K562 (cell line): ENCODE data around the gene PCSK5. TPM values are rescaled to one million over a fixed set of nuclear protein-coding genes. Genes with fewer than 3 reads are reported as not detected.

Experiments used
- ATAC-seq: fragments of 200-7000 bp; cut with Tn5 transposase; 3 replicates; pipeline ENCODE4 v1.9.1; 2020; ENCODE audit warnings: moderate library complexity
- BruUV-seq: library from RNA; stranded (reverse); fragments of 400-500 nt; replicated peaks from 2 replicates; lab custom pipeline; 2021; lab: Mats Ljungman, UMichigan
- CTCF ChIA-PET: fragments of 300-600 bp; formaldehyde crosslinking; extraction: SDS; loops from one replicate; lab custom pipeline; 2021; ENCODE audit warnings: low intra/inter-chr PET ratio; lab: Yijun Ruan, JAX
- POLR2A ChIA-PET: fragments of 300-600, 350-650 bp; sonication (Branson Sonifier 250); formaldehyde crosslinking; extraction: SDS; loops from one replicate; lab custom pipeline; 2021; ENCODE audit warnings: antibody characterized with exemption, inconsistent platforms; lab: Yijun Ruan, JAX
- DNase-seq, 4 experiments: peaks; one replicate each; pipeline versions ENCODE4 v3.0.0 to v3.0.0-alpha.2; 2011 to 2018; ENCODE audit warnings: low spot score in 3 of 4, mixed read lengths in 3 of 4; ENCODE audit errors: extremely low read depth in 1 of 4
- FAIRE-seq: peaks from 2 replicates; lab custom pipeline; 2011; peaks lifted over from hg19 to GRCh38; lab: Jason Lieb, UNC
- H2AFZ ChIP-seq: 2 replicates; pipeline ENCODE4 v1.6.0; 2011; ENCODE audit warnings: low read depth, low read length, control low read depth, inconsistent platforms
- H3K27ac ChIP-seq: fragments of 200-600 bp; 3 replicates; pipeline ENCODE4 v1.8.0; 2011; ENCODE audit warnings: low read depth, mild to moderate bottlenecking, control low read depth, inconsistent platforms, low read length, moderate library complexity, mixed read lengths; ENCODE audit errors: extremely low read depth
- H3K27me3 ChIP-seq, 2 experiments: fragments of 300-600 bp in 1 of 2; 2 replicates in 1 of 2; 3 replicates in 1 of 2; pipeline versions ENCODE4 v1.6.0 to v1.8.0; 2011; ENCODE audit warnings: inconsistent platforms in 2 of 2, low read length in 2 of 2, mild to moderate bottlenecking in 1 of 2, mixed read lengths in 1 of 2, moderate library complexity in 1 of 2; ENCODE audit not compliant: control insufficient read depth in 2 of 2, insufficient read depth in 2 of 2
- H3K36me3 ChIP-seq: fragments of 300-600 bp; 3 replicates; pipeline ENCODE4 v1.8.0; 2011; ENCODE audit warnings: mild to moderate bottlenecking, low read length, inconsistent platforms; ENCODE audit not compliant: control insufficient read depth, insufficient read depth
- H3K4me1 ChIP-seq, 2 experiments: fragments of 200-600 bp in 1 of 2; replicated peaks in 1 of 2; 2 replicates in 1 of 2; 3 replicates in 1 of 2; pipeline versions ENCODE4 v1.5.1 to v1.8.0; 2011; ENCODE audit warnings: inconsistent platforms in 2 of 2, low read length in 2 of 2, mild to moderate bottlenecking in 1 of 2, mixed read lengths in 1 of 2, moderate library complexity in 1 of 2; ENCODE audit not compliant: control insufficient read depth in 2 of 2, insufficient read depth in 2 of 2
- H3K4me2 ChIP-seq: 2 replicates; pipeline ENCODE4 v1.6.1; 2011; ENCODE audit warnings: low read length, control low read depth, inconsistent platforms, mixed read lengths; ENCODE audit not compliant: insufficient read depth
- H3K4me3 ChIP-seq: fragments of 200-600 bp; sonication (generic), shearing (Covaris generic); 2 replicates; pipeline ENCODE4 v1.5.1; 2016; ENCODE audit warnings: control low read depth, inconsistent platforms
- H3K79me2 ChIP-seq: fragments of 200-600 bp; 3 replicates; pipeline ENCODE4 v1.8.0; 2011; ENCODE audit warnings: low read length, inconsistent platforms; ENCODE audit not compliant: control insufficient read depth, insufficient read depth
- H3K9ac ChIP-seq, 2 experiments: 2 replicates each; pipeline versions ENCODE4 v1.6.0 to v1.6.1; 2011; ENCODE audit warnings: low read depth in 2 of 2, low read length in 2 of 2, control low read depth in 1 of 2, inconsistent platforms in 1 of 2, mild to moderate bottlenecking in 1 of 2, mixed read lengths in 1 of 2; ENCODE audit not compliant: insufficient read depth in 1 of 2
- H3K9me1 ChIP-seq: one replicate; pipeline ENCODE4 v1.6.0; 2011; ENCODE audit warnings: inconsistent platforms, mild to moderate bottlenecking, low read length, moderate library complexity; ENCODE audit not compliant: control insufficient read depth, insufficient read depth
- H3K9me3 ChIP-seq: replicated peaks from 2 replicates; pipeline ENCODE4 v1.5.1; 2011; ENCODE audit warnings: low read depth, low read length, inconsistent platforms; ENCODE audit not compliant: control insufficient read depth, insufficient read depth
- H4K20me1 ChIP-seq: replicated peaks from 2 replicates; pipeline ENCODE4 v1.6.1; 2011; ENCODE audit warnings: low read length, inconsistent platforms, mixed read lengths; ENCODE audit not compliant: control insufficient read depth, insufficient read depth
- BHLHE40 ChIP-seq: IDR thresholded peaks from 2 replicates; pipeline ENCODE4 v1.6.1; 2011; ENCODE audit warnings: low read length, improper control_type of control experiment
- C11orf30 ChIP-seq: fragments of 450-650 bp; IDR thresholded peaks from 2 replicates; pipeline ENCODE4 v1.6.1; 2016; ENCODE audit warnings: low read depth, mild to moderate bottlenecking
- DPF2 ChIP-seq: fragments of 450-650 bp; IDR thresholded peaks from 2 replicates; pipeline ENCODE4 v1.6.1; 2016
- ETS2 ChIP-seq: IDR thresholded peaks from 2 replicates; pipeline ENCODE4 v1.6.1; 2016; ENCODE audit warnings: borderline replicate concordance, missing genetic modification characterization, mild to moderate bottlenecking, moderate library complexity, missing compliant biosample characterization; ENCODE audit not compliant: poor library complexity, severe bottlenecking
- MXI1 ChIP-seq: IDR thresholded peaks from 2 replicates; pipeline ENCODE4 v1.6.1; 2011; ENCODE audit warnings: low read depth, mild to moderate bottlenecking, improper control_type of control experiment, low read length
- NFRKB ChIP-seq: fragments of 450-650 bp; IDR thresholded peaks from 2 replicates; pipeline ENCODE4 v1.6.1; 2016; ENCODE audit warnings: low read depth
- NR2F6 ChIP-seq: fragments of 450-650 bp; formaldehyde crosslinking; IDR thresholded peaks from 2 replicates; pipeline ENCODE4 v1.4.0; 2020; ENCODE audit warnings: mild to moderate bottlenecking
- SMARCE1 ChIP-seq: fragments of 450-650 bp; IDR thresholded peaks from 2 replicates; pipeline ENCODE4 v1.7.1; 2016; ENCODE audit warnings: mild to moderate bottlenecking
- SREBF1 ChIP-seq: fragments of 150-350 bp; IDR thresholded peaks from 2 replicates; pipeline ENCODE4 v1.6.1; 2014; ENCODE audit warnings: antibody characterized with exemption, low read depth, low read length, borderline replicate concordance
- TAL1 ChIP-seq: fragments of 450-650 bp; IDR thresholded peaks from 2 replicates; pipeline ENCODE4 v1.6.1; 2016; ENCODE audit warnings: mild to moderate bottlenecking
- ZNF146 ChIP-seq: IDR thresholded peaks from one replicate; pipeline ENCODE4 v1.6.1; 2018; ENCODE audit warnings: missing compliant biosample characterization; ENCODE audit not compliant: unreplicated experiment
- WGBS: fragments of 100-300 bp; shearing (Covaris generic); methylation state at CpG from one replicate; pipeline ENCODE4 v1.1.6; 2016; ENCODE audit warnings: low coverage, mixed read lengths; ENCODE audit not compliant: insufficient coverage; ENCODE audit errors: missing lambda C conversion rate; 5-methylcytosine and 5-hydroxymethylcytosine counted together
- in situ Hi-C: fragments of 300-500 bp; cut with MboI; formaldehyde crosslinking; loops from 4 replicates; pipeline ENCODE4 v1.15.0; 2018; ENCODE audit warnings: inconsistent platforms, mixed read lengths
- intact Hi-C: fragments of 100-400 bp; cut with micrococcal nuclease; formaldehyde crosslinking; loops from 2 replicates; pipeline ENCODE4 v1.14.2; 2022
- polyA plus RNA-seq, 8 experiments: library from polyadenylated mRNA; depleted of rRNA in 4 of 8; stranded (reverse) in 5 of 8; unstranded in 3 of 8; fragments of >200 nt; fragmentation: Nextera tagmentation in 2 of 8; fragmentation: Illumina TruSeq in 1 of 8; extraction: Ambion mirVana in 2 of 8; extraction: Trizol in 1 of 8; gene quantifications; 2 replicates each; pipeline versions ENCODE4 v1.2.1 to v1.2.3, GENCODE V29; 2011 to 2014; ENCODE audit warnings: inconsistent platforms in 1 of 8, missing spikeins in 1 of 8
- total RNA-seq, 7 experiments: library from RNA; depleted of rRNA in 6 of 7; stranded (reverse); fragments of >200 nt in 6 of 7; fragmentation: Illumina TruSeq in 2 of 7; extraction: Trizol in 2 of 7; gene quantifications; 2 replicates each; pipeline versions ENCODE4 v1.2.1 to v1.2.3, GENCODE V29; 2011 to 2021; ENCODE audit warnings: low replicate concordance in 1 of 7
- TF ChIP-seq, protein P1 (sequence below): sonication (generic); formaldehyde crosslinking; IDR thresholded peaks from 2 replicates; pipeline ENCODE4 v1.9.0; 2022; ENCODE audit warnings: mild to moderate bottlenecking, missing genetic modification reagents
- TF ChIP-seq, protein P2 (sequence below), 2 experiments: IDR thresholded peaks in 1 of 2; conservative IDR thresholded peaks in 1 of 2; 2 replicates each; pipeline ENCODE4 v1.6.1; 2016; ENCODE audit warnings: low read depth in 2 of 2, mild to moderate bottlenecking in 1 of 2, missing compliant biosample characterization in 1 of 2, missing genetic modification characterization in 1 of 2, moderate library complexity in 1 of 2
- TF ChIP-seq, protein P3 (sequence below): fragments of 250-450 bp; sonication (Bioruptor Pico); IDR thresholded peaks from 2 replicates; pipeline ENCODE4 v1.5.0; 2020; ENCODE audit warnings: mild to moderate bottlenecking, borderline replicate concordance
- TF ChIP-seq, protein P4 (sequence below): sonication (generic); IDR thresholded peaks from 2 replicates; pipeline ENCODE4 v1.6.1; 2016

Gene PCSK5
- total and polyA plus RNA-seq, 9 of the 15 experiments (the other 6 are each of a cell fraction or from before 2014, with no cell fraction given), result not detected

DNA sequence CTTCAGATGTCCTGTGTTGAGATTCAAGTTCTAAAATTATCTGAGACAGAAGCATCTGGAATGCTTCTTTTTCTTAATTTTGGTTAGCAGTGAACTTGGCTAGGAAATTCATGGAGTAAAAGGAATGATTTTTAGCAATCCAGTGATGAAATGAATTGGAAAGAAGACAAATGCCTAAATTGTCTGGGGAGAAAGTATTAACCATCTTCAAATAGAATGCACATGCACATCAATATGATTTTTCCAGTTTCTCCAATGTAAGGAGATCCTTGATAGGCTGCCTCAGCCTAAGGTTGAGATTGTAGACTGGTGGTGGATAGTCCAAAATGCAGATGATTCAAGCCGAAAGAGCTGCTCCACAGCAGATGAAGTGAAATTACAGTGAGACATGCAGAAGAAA lies 106.7 kb downstream of the PCSK5 start:
- ChIA-PET CTCF (interaction anchor here (0.7 kb wide), 1 partner anchor 18 kb away, joined by 3 read pairs; no protein-coding TSS in a partner anchor), POLR2A (no interaction called here)
- no peak overlapping the region for H3K4me2 ChIP-seq
- H3K4me3 ChIP-seq, result no peak overlapping the region
- no peaks in the 10 kb centered on the region for H3K27me3 ChIP-seq
- FAIRE-seq (no peak), DNase-seq (no peak), ATAC-seq (no peak)
- no peaks in the 10 kb centered on the region for H3K9me1 ChIP-seq
- in situ Hi-C loops (no loop called here), intact Hi-C loops (no loop called here)
- H3K9ac ChIP-seq, result no peak overlapping the region
- TF ChIP-seq BHLHE40 (no peak), MXI1 (no peak), C11orf30 (no peak), NR2F6 (CRISPR knock-in tag) (no peak), TAL1 (no peak), SMARCE1 (no peak), DPF2 (no peak), SREBF1 (no peak), ZNF146 (CRISPR knock-in tag) (no peak), NFRKB (no peak), ETS2 (tag) (no peak)
- TF ChIP-seq, protein P1, sequence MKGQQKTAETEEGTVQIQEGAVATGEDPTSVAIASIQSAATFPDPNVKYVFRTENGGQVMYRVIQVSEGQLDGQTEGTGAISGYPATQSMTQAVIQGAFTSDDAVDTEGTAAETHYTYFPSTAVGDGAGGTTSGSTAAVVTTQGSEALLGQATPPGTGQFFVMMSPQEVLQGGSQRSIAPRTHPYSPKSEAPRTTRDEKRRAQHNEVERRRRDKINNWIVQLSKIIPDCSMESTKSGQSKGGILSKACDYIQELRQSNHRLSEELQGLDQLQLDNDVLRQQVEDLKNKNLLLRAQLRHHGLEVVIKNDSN (CRISPR knock-in tag), result no peak
- TF ChIP-seq, protein P2, sequence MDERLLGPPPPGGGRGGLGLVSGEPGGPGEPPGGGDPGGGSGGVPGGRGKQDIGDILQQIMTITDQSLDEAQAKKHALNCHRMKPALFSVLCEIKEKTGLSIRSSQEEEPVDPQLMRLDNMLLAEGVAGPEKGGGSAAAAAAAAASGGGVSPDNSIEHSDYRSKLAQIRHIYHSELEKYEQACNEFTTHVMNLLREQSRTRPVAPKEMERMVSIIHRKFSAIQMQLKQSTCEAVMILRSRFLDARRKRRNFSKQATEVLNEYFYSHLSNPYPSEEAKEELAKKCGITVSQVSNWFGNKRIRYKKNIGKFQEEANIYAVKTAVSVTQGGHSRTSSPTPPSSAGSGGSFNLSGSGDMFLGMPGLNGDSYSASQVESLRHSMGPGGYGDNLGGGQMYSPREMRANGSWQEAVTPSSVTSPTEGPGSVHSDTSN (CRISPR knock-in tag; IDR thresholded peaks at IDR 0.05; ENCODE audit: low read depth), result no peak
- TF ChIP-seq, protein P2 (tag; conservative IDR thresholded peaks at IDR 0.05; ENCODE audit: low read depth), result no peak
- TF ChIP-seq, protein P3, sequence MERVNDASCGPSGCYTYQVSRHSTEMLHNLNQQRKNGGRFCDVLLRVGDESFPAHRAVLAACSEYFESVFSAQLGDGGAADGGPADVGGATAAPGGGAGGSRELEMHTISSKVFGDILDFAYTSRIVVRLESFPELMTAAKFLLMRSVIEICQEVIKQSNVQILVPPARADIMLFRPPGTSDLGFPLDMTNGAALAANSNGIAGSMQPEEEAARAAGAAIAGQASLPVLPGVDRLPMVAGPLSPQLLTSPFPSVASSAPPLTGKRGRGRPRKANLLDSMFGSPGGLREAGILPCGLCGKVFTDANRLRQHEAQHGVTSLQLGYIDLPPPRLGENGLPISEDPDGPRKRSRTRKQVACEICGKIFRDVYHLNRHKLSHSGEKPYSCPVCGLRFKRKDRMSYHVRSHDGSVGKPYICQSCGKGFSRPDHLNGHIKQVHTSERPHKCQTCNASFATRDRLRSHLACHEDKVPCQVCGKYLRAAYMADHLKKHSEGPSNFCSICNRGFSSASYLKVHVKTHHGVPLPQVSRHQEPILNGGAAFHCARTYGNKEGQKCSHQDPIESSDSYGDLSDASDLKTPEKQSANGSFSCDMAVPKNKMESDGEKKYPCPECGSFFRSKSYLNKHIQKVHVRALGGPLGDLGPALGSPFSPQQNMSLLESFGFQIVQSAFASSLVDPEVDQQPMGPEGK (CRISPR knock-in tag), result no peak
- TF ChIP-seq, protein P4, sequence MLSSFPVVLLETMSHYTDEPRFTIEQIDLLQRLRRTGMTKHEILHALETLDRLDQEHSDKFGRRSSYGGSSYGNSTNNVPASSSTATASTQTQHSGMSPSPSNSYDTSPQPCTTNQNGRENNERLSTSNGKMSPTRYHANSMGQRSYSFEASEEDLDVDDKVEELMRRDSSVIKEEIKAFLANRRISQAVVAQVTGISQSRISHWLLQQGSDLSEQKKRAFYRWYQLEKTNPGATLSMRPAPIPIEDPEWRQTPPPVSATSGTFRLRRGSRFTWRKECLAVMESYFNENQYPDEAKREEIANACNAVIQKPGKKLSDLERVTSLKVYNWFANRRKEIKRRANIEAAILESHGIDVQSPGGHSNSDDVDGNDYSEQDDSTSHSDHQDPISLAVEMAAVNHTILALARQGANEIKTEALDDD, result no peak
- WGBS, result 0% methylated on average over 1 of the region's 1 CpG
- BruUV-seq, result no TSS peak
- no peaks in the 10 kb centered on the region for H3K9me3 ChIP-seq
- no peaks in the 10 kb centered on the region for H3K79me2 ChIP-seq
- no peak overlapping the region for H3K27ac ChIP-seq
- no peak overlapping the region for H2AFZ ChIP-seq
- H3K36me3 ChIP-seq, result no peaks in the 10 kb centered on the region
- no peaks in the 10 kb centered on the region for H4K20me1 ChIP-seq
- H3K4me1 ChIP-seq, result no peaks in the 10 kb centered on the region
